AG04449 (cell line): Measurements from ENCODE around the gene ABCA5.
"Not testable (repeated sequence)": the region's sequence is repeated elsewhere in the genome, so short reads cannot be mapped to it uniquely, and the experiment has no call there.

Source experiments
- CTCF ChIA-PET: fragments of 350-600 bp; formaldehyde crosslinking; extraction: SDS; loops from one replicate; lab custom pipeline; 2021; ENCODE audit warnings: antibody characterized with exemption; lab: Yijun Ruan, JAX
- POLR2A ChIA-PET: fragments of 400-600, 350-600 bp; formaldehyde crosslinking; extraction: SDS; loops from one replicate; lab custom pipeline; 2020; ENCODE audit warnings: antibody characterized with exemption, inconsistent platforms; lab: Yijun Ruan, JAX
- DNase-seq: peaks from one replicate; pipeline ENCODE4 v3.0.0-alpha.2; 2010; ENCODE audit warnings: low read depth, low spot score
- H3K4me3 ChIP-seq: 2 replicates; pipeline ENCODE4 v1.5.1; 2011; ENCODE audit warnings: low read depth, mild to moderate bottlenecking, control low read depth, low read length
- TF ChIP-seq, protein P1 (sequence below): IDR thresholded peaks from one replicate; pipeline ENCODE4 v1.5.1; 2011; ENCODE audit warnings: mild to moderate bottlenecking, moderate library complexity, low read length, control low read depth, inconsistent platforms; ENCODE audit not compliant: insufficient read depth; ENCODE audit errors: missing control alignments

Gene ABCA5

DNA sequence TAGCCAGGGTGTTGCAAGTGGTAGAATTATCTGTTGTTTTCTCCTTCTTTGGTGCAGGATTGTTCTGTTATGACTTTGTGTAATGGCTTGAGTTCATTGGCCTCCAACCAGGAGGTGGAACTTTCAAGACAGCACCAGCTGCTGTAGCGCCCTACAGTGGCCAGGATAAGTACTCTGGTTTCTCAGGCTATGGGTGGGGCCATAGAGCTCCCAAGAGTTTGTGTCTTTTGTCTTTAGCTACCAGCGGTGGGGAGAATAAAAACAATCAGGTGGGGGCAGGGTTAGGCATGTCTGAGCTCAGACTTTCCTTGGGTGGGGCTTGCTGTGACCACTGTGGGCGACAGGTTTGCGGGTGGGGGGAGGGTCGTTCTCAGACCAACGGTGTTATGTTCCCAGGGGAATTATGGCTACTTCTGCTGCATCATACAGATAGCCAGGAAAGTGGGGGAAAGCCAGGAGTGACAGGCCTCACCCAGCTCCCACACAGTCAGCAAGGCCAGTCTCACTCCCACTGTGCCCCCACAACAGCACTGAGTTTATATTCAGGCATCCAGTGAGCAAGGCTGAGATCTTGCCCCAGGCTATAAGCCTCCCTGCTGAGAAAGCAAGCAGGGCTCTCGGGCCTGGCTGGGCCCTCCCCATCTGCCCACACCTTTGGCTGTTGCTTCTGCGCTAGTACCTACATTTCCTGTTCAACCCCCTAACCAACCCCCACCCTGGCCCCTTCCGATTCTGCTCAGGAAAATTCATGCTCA, 113.7 kb downstream of the ABCA5 start:
- H3K4me3 ChIP-seq = no peak overlapping the region
- TF ChIP-seq, protein P1, sequence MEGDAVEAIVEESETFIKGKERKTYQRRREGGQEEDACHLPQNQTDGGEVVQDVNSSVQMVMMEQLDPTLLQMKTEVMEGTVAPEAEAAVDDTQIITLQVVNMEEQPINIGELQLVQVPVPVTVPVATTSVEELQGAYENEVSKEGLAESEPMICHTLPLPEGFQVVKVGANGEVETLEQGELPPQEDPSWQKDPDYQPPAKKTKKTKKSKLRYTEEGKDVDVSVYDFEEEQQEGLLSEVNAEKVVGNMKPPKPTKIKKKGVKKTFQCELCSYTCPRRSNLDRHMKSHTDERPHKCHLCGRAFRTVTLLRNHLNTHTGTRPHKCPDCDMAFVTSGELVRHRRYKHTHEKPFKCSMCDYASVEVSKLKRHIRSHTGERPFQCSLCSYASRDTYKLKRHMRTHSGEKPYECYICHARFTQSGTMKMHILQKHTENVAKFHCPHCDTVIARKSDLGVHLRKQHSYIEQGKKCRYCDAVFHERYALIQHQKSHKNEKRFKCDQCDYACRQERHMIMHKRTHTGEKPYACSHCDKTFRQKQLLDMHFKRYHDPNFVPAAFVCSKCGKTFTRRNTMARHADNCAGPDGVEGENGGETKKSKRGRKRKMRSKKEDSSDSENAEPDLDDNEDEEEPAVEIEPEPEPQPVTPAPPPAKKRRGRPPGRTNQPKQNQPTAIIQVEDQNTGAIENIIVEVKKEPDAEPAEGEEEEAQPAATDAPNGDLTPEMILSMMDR = no peak
- POLR2A ChIA-PET = no interaction called here
- CTCF ChIA-PET = interaction anchor here (0.6 kb wide), 1 partner anchor 34 kb away, joined by 3 read pairs; no protein-coding TSS in a partner anchor
- DNase-seq = no peak

DNA sequence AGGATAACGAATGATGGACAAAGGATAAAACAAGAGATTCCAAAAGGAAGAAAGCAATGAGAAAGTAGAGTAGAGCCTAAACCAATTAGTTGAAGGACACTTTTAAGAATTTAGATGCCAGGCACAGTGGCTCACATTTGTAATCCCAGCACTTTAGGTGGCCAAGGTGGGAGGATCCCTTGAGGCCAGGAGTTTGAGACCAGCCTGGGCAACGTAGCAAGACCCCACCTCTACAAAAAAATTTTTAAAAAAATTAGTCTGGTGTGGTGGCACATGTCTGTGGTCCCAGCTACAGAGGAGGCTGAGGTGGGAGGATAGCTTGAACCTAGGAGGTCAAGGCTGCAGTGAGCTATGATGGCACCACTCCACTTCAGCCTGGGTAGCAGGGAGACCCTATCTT, 118.3 kb downstream of the ABCA5 start:
- no peak for DNase-seq
- H3K4me3 ChIP-seq = no peak overlapping the region
- TF ChIP-seq, protein P1 = no peak
- ChIA-PET POLR2A (no interaction called here), CTCF (no interaction called here)

DNA sequence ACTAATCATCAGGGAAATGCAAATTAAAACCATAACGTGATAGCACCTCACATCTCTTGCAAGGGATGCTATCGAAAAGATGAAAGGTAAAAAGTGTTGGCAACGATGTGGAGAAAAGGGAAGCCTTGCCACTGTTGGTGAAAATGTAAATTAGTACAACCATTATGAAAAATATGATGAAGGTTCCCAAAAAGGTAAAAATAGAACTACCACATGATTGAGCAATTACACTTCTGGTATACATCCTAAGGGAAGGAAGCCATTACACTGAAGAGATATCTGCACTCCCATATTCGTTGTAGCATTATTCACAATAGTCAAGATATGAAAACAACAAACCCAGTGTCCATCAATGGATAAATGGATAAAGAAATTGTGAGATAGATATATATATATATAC, 119.8 kb downstream of the ABCA5 start:
- no peak for DNase-seq
- TF ChIP-seq, protein P1 = no peak
- POLR2A ChIA-PET = no interaction called here
- CTCF ChIA-PET = interaction anchor here (1.1 kb wide), 1 partner anchor 430 kb away, joined by 4 read pairs; no protein-coding TSS in a partner anchor
- H3K4me3 ChIP-seq = no peak overlapping the region

DNA sequence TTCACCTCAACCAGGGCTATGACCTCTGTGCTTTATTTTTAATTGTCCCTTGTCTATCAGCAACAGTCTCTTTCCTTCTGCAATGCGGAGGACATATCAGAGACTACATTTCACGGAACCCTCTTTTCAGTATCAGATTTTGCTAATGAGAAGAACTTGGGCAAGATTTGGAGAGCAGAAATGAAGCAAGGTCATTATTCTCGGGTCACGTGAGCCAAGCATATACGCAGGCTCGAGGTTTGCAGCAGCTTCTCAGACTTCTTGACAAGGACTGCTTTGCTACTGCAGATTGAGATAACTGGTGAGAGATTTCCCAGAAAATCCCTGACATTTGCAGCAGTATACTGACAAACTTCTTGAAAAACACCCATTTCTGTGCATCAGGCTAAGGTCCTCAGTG, 128.7 kb downstream of the ABCA5 start:
- ChIA-PET POLR2A (no interaction called here), CTCF (no interaction called here)
- DNase-seq = no peak
- TF ChIP-seq, protein P1 = no peak
- H3K4me3 ChIP-seq = no peak overlapping the region

DNA sequence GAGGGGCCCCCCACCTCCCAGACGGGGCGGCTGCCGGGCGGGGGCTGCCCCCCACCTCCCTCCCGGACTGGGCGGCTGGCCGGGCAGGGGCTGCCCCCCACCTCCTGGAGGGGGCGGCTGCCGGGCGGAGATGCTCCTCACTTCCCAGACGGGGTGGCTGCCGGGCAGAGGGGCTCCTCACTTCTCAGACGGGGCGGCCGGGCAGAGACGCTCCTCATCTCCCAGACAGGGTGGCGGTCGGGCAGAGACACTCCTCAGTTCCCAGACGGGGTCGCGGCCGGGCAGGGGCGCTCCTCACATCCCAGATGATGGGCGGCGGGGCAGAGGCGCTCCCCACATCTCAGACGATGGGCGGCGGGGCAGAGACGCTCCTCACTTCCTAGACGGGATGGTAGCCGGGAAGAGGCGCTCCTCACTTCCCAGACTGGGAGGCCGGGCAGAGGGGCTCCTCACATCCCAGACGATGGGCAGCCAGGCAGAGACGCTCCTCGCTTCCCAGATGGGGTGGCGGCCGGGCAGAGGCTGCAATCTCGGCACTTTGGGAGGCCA, 130.8 kb downstream of the ABCA5 start:
- CTCF ChIA-PET, POLR2A ChIA-PET, H3K4me3 ChIP-seq, DNase-seq: not testable (repeated sequence)
